PC-9 (cell line): ENCODE results near the gene LYPD6B.

Experiments
- CTCF ChIP-seq: fragments of 200-600 bp; sonication (generic); conservative IDR thresholded peaks from 2 replicates; pipeline ENCODE4 v1.6.1; 2017; ENCODE audit warnings: mixed run types, antibody characterized with exemption, mild to moderate bottlenecking, moderate library complexity
- EZH2 ChIP-seq: fragments of 200-600 bp; sonication (generic); IDR thresholded peaks from 2 replicates; pipeline ENCODE4 v1.8.0; 2017; ENCODE audit warnings: antibody characterized with exemption, low read depth

- no peak for TF ChIP-seq EZH2
- TF ChIP-seq CTCF: no peak
Measured at GRCh38 chr2:148998165-148998830, 40.2 kb upstream of the LYPD6B start.
